H9 (cell line): ENCODE data around the gene FGF21. TPM values are rescaled to one million over a fixed set of nuclear protein-coding genes. Genes with fewer than 3 reads are reported as not detected.

Source experiments
- DNase-seq: peaks from one replicate; pipeline ENCODE4 v3.0.0-alpha.2; 2017
- H2AFZ ChIP-seq: one replicate; pipeline ENCODE4 v1.6.1; 2013; ENCODE audit warnings: mild to moderate bottlenecking, low read length, control low read depth, moderate library complexity
- H2AK5ac ChIP-seq: 2 replicates; pipeline ENCODE4 v1.6.1; 2013; ENCODE audit warnings: low read length, control low read depth, mixed read lengths; ENCODE audit not compliant: insufficient read length
- H2BK120ac ChIP-seq: one replicate; pipeline ENCODE4 v1.6.1; 2013; ENCODE audit warnings: low read depth, mild to moderate bottlenecking, low read length, control low read depth, inconsistent platforms; ENCODE audit not compliant: poor library complexity, severe bottlenecking
- H2BK12ac ChIP-seq: 2 replicates; pipeline ENCODE4 v1.6.1; 2013; ENCODE audit warnings: low read length, control low read depth, mixed read lengths, low read depth; ENCODE audit not compliant: insufficient read length
- H2BK15ac ChIP-seq: 2 replicates; pipeline ENCODE4 v1.6.1; 2013; ENCODE audit warnings: low read depth, low read length, control low read depth
- H2BK20ac ChIP-seq: one replicate; pipeline ENCODE4 v1.6.1; 2013; ENCODE audit warnings: low read depth, mild to moderate bottlenecking, low read length, control low read depth, inconsistent platforms; ENCODE audit not compliant: poor library complexity, severe bottlenecking
- H2BK5ac ChIP-seq: 2 replicates; pipeline ENCODE4 v1.6.1; 2013; ENCODE audit warnings: low read length, control low read depth, mixed read lengths; ENCODE audit not compliant: insufficient read length
- H3K14ac ChIP-seq: 2 replicates; pipeline ENCODE4 v1.6.1; 2013; ENCODE audit warnings: low read length, control low read depth; ENCODE audit not compliant: insufficient read depth
- H3K18ac ChIP-seq: 2 replicates; pipeline ENCODE4 v1.6.1; 2013; ENCODE audit warnings: low read depth, mild to moderate bottlenecking, mixed read lengths, low read length, control low read depth; ENCODE audit not compliant: insufficient read length
- H3K23ac ChIP-seq: 2 replicates; pipeline ENCODE4 v1.6.1; 2013; ENCODE audit warnings: low read length, control low read depth, mixed read lengths, low read depth; ENCODE audit not compliant: insufficient read length
- H3K23me2 ChIP-seq: 2 replicates; pipeline ENCODE4 v1.6.1; 2013; ENCODE audit warnings: low read depth, mild to moderate bottlenecking, mixed read lengths, low read length, control low read depth; ENCODE audit not compliant: insufficient read length, poor library complexity, severe bottlenecking
- H3K27ac ChIP-seq: 2 replicates; pipeline ENCODE4 v1.5.1; 2013; ENCODE audit warnings: low read length, control low read depth, mixed read lengths, low read depth; ENCODE audit not compliant: insufficient read length
- H3K27me3 ChIP-seq: 2 replicates; pipeline ENCODE4 v1.6.1; 2013; ENCODE audit warnings: low read length, control low read depth, inconsistent platforms; ENCODE audit not compliant: insufficient read depth
- H3K4ac ChIP-seq: 2 replicates; pipeline ENCODE4 v1.6.1; 2013; ENCODE audit warnings: low read depth, mild to moderate bottlenecking, control low read depth, inconsistent platforms, low read length, moderate library complexity
- H3K4me1 ChIP-seq: 2 replicates; pipeline ENCODE4 v1.6.1; 2013; ENCODE audit warnings: low read length, control low read depth, inconsistent platforms; ENCODE audit not compliant: insufficient read depth
- H3K4me2 ChIP-seq: 2 replicates; pipeline ENCODE4 v1.6.1; 2013; ENCODE audit warnings: low read length, control low read depth, mixed read lengths; ENCODE audit not compliant: insufficient read length, insufficient read depth
- H3K56ac ChIP-seq: 2 replicates; pipeline ENCODE4 v1.6.1; 2013; ENCODE audit warnings: low read depth, mild to moderate bottlenecking, mixed read lengths, low read length, control low read depth; ENCODE audit not compliant: insufficient read length
- H3K79me1 ChIP-seq: 2 replicates; pipeline ENCODE4 v1.6.1; 2013; ENCODE audit warnings: low read depth, mild to moderate bottlenecking, moderate library complexity, low read length, control low read depth, inconsistent platforms; ENCODE audit not compliant: insufficient read depth, poor library complexity, severe bottlenecking
- H3K79me2 ChIP-seq: 2 replicates; pipeline ENCODE4 v1.6.1; 2013; ENCODE audit warnings: low read length, control low read depth, inconsistent platforms; ENCODE audit not compliant: insufficient read depth
- H3K9ac ChIP-seq: 2 replicates; pipeline ENCODE4 v1.6.1; 2013; ENCODE audit warnings: low read length, control low read depth, mixed read lengths; ENCODE audit not compliant: insufficient read length; ENCODE audit errors: extremely low read depth
- H3K9me3 ChIP-seq: one replicate; pipeline ENCODE4 v1.6.1; 2013; ENCODE audit warnings: low read depth, low read length, inconsistent platforms; ENCODE audit not compliant: control insufficient read depth
- H3T11ph ChIP-seq: one replicate; pipeline ENCODE4 v1.6.1; 2013; ENCODE audit warnings: mild to moderate bottlenecking, low read length, control low read depth, inconsistent platforms
- H4K20me1 ChIP-seq: one replicate; pipeline ENCODE4 v1.6.1; 2013; ENCODE audit not compliant: control insufficient read depth, insufficient read length, insufficient read depth
- H4K5ac ChIP-seq: 2 replicates; pipeline ENCODE4 v1.6.1; 2013; ENCODE audit warnings: low read depth, mild to moderate bottlenecking, mixed read lengths, low read length, control low read depth; ENCODE audit not compliant: insufficient read length
- H4K8ac ChIP-seq: replicated peaks from 2 replicates; pipeline ENCODE4 v1.6.1; 2013; ENCODE audit warnings: low read length, control low read depth, mixed read lengths, low read depth; ENCODE audit not compliant: insufficient read length
- H4K91ac ChIP-seq: 2 replicates; pipeline ENCODE4 v1.6.1; 2013; ENCODE audit warnings: low read depth, mild to moderate bottlenecking, moderate library complexity, mixed read lengths, low read length, control low read depth; ENCODE audit not compliant: insufficient read length
- H3K27ac Mint-ChIP-seq, 3 experiments: 2 replicates in 2 of 3; 3 replicates in 1 of 3; pipeline ENCODE4 v1.8.0; 2020 to 2021; ENCODE audit warnings: mixed read lengths in 3 of 3, mild to moderate bottlenecking in 1 of 3, moderate library complexity in 1 of 3
- H3K27me3 Mint-ChIP-seq: 2 replicates; pipeline ENCODE4 v1.8.0; 2021; ENCODE audit warnings: low read depth, mild to moderate bottlenecking, moderate library complexity, mixed read lengths
- H3K36me3 Mint-ChIP-seq, 3 experiments: 2 replicates in 2 of 3; 3 replicates in 1 of 3; pipeline ENCODE4 v1.8.0; 2020 to 2021; ENCODE audit warnings: low read depth in 3 of 3, mixed read lengths in 3 of 3; ENCODE audit not compliant: insufficient read depth in 1 of 3
- H3K4me1 Mint-ChIP-seq, 2 experiments: 2 replicates each; pipeline ENCODE4 v1.8.0; 2020; ENCODE audit warnings: mixed read lengths in 2 of 2
- H3K4me3 Mint-ChIP-seq, 2 experiments: 2 replicates in 1 of 2; 3 replicates in 1 of 2; pipeline ENCODE4 v1.8.0; 2020 to 2021; ENCODE audit warnings: mild to moderate bottlenecking in 2 of 2, mixed read lengths in 2 of 2, moderate library complexity in 1 of 2
- H3K9me3 Mint-ChIP-seq, 2 experiments: 2 replicates in 1 of 2; 3 replicates in 1 of 2; pipeline ENCODE4 v1.8.0; 2020; ENCODE audit warnings: mild to moderate bottlenecking in 2 of 2, mixed read lengths in 2 of 2, moderate library complexity in 1 of 2
- CTCF ChIP-seq: fragments of 200-600 bp; sonication (generic); conservative IDR thresholded peaks from 3 replicates; pipeline ENCODE4 v1.8.0; 2021; ENCODE audit warnings: antibody characterized with exemption, mild to moderate bottlenecking
- WGBS: extraction: QIAGEN DNeasy Blood & Tissue Kit; methylation state at CpG from one replicate; pipeline ENCODE4 v1.1.7; 2013; ENCODE audit warnings: missing lambda C conversion rate, low lambda C conversion rate, mixed read lengths; ENCODE audit not compliant: insufficient read length; ENCODE audit errors: extremely low coverage; 5-methylcytosine and 5-hydroxymethylcytosine counted together
- total RNA-seq: library from RNA; stranded (reverse); gene quantifications from 2 replicates; pipeline ENCODE4 v1.2.1, GENCODE V29; 2021

The FGF21 gene
- total RNA-seq, 1 experiment from 2014 or later: 0.90 TPM

GRCh38 chr19:48797103-48797502, 41.8 kb downstream of the FGF21 start:
- Histone ChIP-seq H2AK5ac (no peak overlapping the region), H2BK5ac (no peak overlapping the region), H2AFZ (no peak overlapping the region), H3K23me2 (no peaks in the 10 kb centered on the region), H2BK120ac (no peak overlapping the region), H2BK12ac (no peak overlapping the region), H4K91ac (no peak overlapping the region), H3K9ac (no peak overlapping the region), H4K5ac (no peak overlapping the region), H3K4me1 (peaks cover 6% of the 10 kb centered on the region; the same call in 1 of the 2 replicates), H3T11ph (no peak overlapping the region), H3K79me2 (no peaks in the 10 kb centered on the region), H3K14ac (no peak overlapping the region), H3K27me3 (no peaks in the 10 kb centered on the region), H3K79me1 (no peaks in the 10 kb centered on the region), H2BK15ac (no peak overlapping the region), H3K27ac (no peak overlapping the region), H4K8ac (no peak overlapping the region), H4K20me1 (no peaks in the 10 kb centered on the region), H3K9me3 (no peaks in the 10 kb centered on the region), H3K4me2 (no peak overlapping the region), H2BK20ac (no peak overlapping the region), H3K56ac (no peak overlapping the region), H3K4ac (no peak overlapping the region), H3K18ac (no peak overlapping the region), H3K23ac (no peak overlapping the region)
- H3K4me3 Mint-ChIP-seq: no peak overlapping the region
- H3K4me1 Mint-ChIP-seq: peaks cover 19 to 20% of the 10 kb centered on the region in 2 experiments
- 0 out of 7 replicates have a peak overlapping the region, but pooled peaks of 1 of the 3 experiments have one; percentile 28 for H3K27ac Mint-ChIP-seq
- no CpG with 5 or more reads among the region's 7 CpGs for WGBS
- TF ChIP-seq CTCF: no peak
- no peaks in the 10 kb centered on the region; the same call in none of the 2 replicates for H3K27me3 Mint-ChIP-seq
- no peak for DNase-seq
- H3K36me3 Mint-ChIP-seq: no peaks in the 10 kb centered on the region; a peak in 1 of 7 replicates
- 0 out of 5 replicates have a peak, but pooled peaks cover 0 to 2% of the 10 kb centered on the region in 2 experiments for H3K9me3 Mint-ChIP-seq
